Astrocyte (in vitro differentiated cells and primary cell): ENCODE data around the gene UBE4A.

Experiments used
- EZH2 ChIP-seq: IDR thresholded peaks from 2 replicates; pipeline ENCODE4 v1.6.1; 2012; ENCODE audit warnings: mild to moderate bottlenecking, low read length, inconsistent platforms; ENCODE audit not compliant: insufficient read depth
- TF ChIP-seq, protein P1 (sequence below): IDR thresholded peaks from 2 replicates; pipeline ENCODE4 v1.5.1; 2011; ENCODE audit warnings: low read depth, mild to moderate bottlenecking, inconsistent platforms, low read length, moderate library complexity; ENCODE audit not compliant: insufficient read depth

DNA sequence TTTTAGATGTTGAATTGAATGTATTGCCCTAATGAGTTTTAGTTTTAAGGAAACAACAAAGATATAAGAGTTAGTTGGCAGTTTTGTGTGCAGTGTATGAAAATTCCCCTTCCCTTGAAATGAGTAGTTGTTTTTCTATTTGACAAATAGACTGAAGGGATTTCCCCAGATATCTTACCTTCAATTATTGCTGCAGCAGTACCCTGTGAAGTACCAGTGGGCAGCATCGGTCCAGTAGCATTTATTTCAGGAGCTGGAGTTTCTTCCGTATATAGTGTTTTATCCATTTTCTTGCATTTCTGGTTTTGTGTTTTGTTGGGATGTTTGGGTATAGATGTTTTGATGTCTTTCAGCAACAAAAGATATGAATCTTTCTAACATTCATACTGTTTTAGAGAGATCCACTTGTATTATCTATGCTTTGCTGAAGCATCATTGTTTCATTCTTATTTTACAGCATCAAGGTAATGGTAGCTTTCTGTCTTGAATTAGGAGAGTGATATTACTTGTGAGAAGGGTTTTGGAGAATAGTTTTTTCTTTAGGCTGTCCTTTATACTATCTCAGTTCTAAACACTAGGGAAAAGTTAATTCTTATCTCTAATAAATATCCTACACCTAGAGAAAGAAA, 84.3 kb downstream of the UBE4A start:
- TF ChIP-seq, protein P1, sequence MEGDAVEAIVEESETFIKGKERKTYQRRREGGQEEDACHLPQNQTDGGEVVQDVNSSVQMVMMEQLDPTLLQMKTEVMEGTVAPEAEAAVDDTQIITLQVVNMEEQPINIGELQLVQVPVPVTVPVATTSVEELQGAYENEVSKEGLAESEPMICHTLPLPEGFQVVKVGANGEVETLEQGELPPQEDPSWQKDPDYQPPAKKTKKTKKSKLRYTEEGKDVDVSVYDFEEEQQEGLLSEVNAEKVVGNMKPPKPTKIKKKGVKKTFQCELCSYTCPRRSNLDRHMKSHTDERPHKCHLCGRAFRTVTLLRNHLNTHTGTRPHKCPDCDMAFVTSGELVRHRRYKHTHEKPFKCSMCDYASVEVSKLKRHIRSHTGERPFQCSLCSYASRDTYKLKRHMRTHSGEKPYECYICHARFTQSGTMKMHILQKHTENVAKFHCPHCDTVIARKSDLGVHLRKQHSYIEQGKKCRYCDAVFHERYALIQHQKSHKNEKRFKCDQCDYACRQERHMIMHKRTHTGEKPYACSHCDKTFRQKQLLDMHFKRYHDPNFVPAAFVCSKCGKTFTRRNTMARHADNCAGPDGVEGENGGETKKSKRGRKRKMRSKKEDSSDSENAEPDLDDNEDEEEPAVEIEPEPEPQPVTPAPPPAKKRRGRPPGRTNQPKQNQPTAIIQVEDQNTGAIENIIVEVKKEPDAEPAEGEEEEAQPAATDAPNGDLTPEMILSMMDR, result no peak
- TF ChIP-seq EZH2, result no peak
